Measurements from ENCODE around the gene UBE2QL1.

UBE2QL1 gene

GRCh38 chr5:6448622-6449464 is at the start of gene UBE2QL1:
TSS of gene UBE2QL1 (plus strand) at chr5:6448859. CDS start at chr5:6448894, 35 bp downstream.
- DNase-seq (ENCODE audit: low spot score): no peak

- DNase-seq (ENCODE audit: low spot score): no peak
These were observed 48.4 kb upstream of the UBE2QL1 start for GRCh38 chr5:6399980-6400910.

- no peak for DNase-seq (ENCODE audit: low spot score)
These were observed 47.2 kb upstream of the UBE2QL1 start for GRCh38 chr5:6401410-6401809.

GRCh38 chr5:6402939-6403338 is 45.7 kb upstream of the UBE2QL1 start:
- no peak for DNase-seq (ENCODE audit: low spot score)

- no peak for DNase-seq (ENCODE audit: low spot score)
These were observed 45.2 kb upstream of the UBE2QL1 start for GRCh38 chr5:6403416-6403815.

- DNase-seq (ENCODE audit: low spot score): no peak
These were observed 44.5 kb upstream of the UBE2QL1 start for GRCh38 chr5:6404129-6404528.

GRCh38 chr5:6405591-6405990 is 43.1 kb upstream of the UBE2QL1 start:
- no peak for DNase-seq (ENCODE audit: low spot score)

- no peak for DNase-seq (ENCODE audit: low spot score)
These were observed 41.0 kb upstream of the UBE2QL1 start for GRCh38 chr5:6407558-6408259.

- DNase-seq (ENCODE audit: low spot score): no peak
These were observed 40.4 kb upstream of the UBE2QL1 start for GRCh38 chr5:6408260-6408596.

- no peak for DNase-seq (ENCODE audit: low spot score)
These were observed 39.8 kb upstream of the UBE2QL1 start for GRCh38 chr5:6408627-6409446.

GRCh38 chr5:6410421-6410820 is 38.2 kb upstream of the UBE2QL1 start:
- no peak for DNase-seq (ENCODE audit: low spot score)

GRCh38 chr5:6411141-6411540 is 37.5 kb upstream of the UBE2QL1 start:
- no peak for DNase-seq (ENCODE audit: low spot score)

GRCh38 chr5:6412811-6413210 is 35.8 kb upstream of the UBE2QL1 start:
- DNase-seq (ENCODE audit: low spot score): no peak

- DNase-seq (ENCODE audit: low spot score): no peak
These were observed 31.0 kb upstream of the UBE2QL1 start for GRCh38 chr5:6417657-6418056.

- DNase-seq (ENCODE audit: low spot score): no peak
These were observed 29.9 kb upstream of the UBE2QL1 start for GRCh38 chr5:6418679-6419276.

- DNase-seq (ENCODE audit: low spot score): no peak
These were observed 29.3 kb upstream of the UBE2QL1 start for GRCh38 chr5:6419340-6419852.

- no peak for DNase-seq (ENCODE audit: low spot score)
These were observed 25.1 kb upstream of the UBE2QL1 start for GRCh38 chr5:6423327-6424109.

GRCh38 chr5:6424110-6424659 is 24.5 kb upstream of the UBE2QL1 start:
- no peak for DNase-seq (ENCODE audit: low spot score)

GRCh38 chr5:6424700-6425099 is 24.0 kb upstream of the UBE2QL1 start:
- no peak for DNase-seq (ENCODE audit: low spot score)

- no peak for DNase-seq (ENCODE audit: low spot score)
These were observed 21.0 kb upstream of the UBE2QL1 start for GRCh38 chr5:6427694-6428093.

All from NAMALWA (cell line).